ENCODE measurements around the gene CYSTM1.

The CYSTM1 gene

DNA sequence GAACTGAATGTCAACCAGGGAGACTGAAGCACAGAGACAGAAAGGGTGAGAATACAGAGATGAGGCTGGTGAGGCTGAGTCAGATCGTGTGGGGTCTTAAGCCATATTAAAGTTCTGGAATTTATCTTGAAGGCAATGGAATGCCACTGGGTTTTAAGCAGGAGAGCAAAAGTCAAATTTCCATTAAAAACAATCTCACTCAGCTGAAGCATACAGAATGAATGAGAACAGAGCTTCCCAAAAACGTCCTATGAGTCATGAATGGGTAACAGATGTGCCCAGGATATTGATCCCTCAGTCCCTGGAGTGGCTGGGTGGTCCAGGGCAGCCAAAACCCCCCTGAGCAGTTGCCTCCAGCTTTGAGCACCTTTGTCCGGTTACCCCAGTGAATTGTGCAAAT lies 83.0 kb downstream of the CYSTM1 start:
- no peak overlapping the region for H2AFZ ChIP-seq (ENCODE audit: low read depth, low read length)
- H3K4me3 ChIP-seq (ENCODE audit: low read depth in 1 of 2, low read length in 2 of 2): no peak overlapping the region
- no peak overlapping the region for H3K9ac ChIP-seq (ENCODE audit: low read depth, low read length)
- H3K27me3 ChIP-seq (ENCODE audit: insufficient read depth, low read length, poor library complexity): no peaks in the 10 kb centered on the region
- no peaks in the 10 kb centered on the region for H3K9me3 ChIP-seq (ENCODE audit: insufficient read depth, low read length, severe bottlenecking)
- H3K36me3 ChIP-seq (ENCODE audit: insufficient read depth, low read length): peaks cover 19% of the 10 kb centered on the region
- peaks cover 71% of the 10 kb centered on the region for H3K79me2 ChIP-seq (ENCODE audit: insufficient read depth, low read length)
- no peaks in the 10 kb centered on the region for H3K4me1 ChIP-seq (ENCODE audit: insufficient read depth, low read length)
- DNase-seq: no peak
- ATAC-seq (ENCODE audit: insufficient read depth, low read depth): no peak
- H4K20me1 ChIP-seq (ENCODE audit: insufficient read depth, low read length): peaks cover 33% of the 10 kb centered on the region
- no peak overlapping the region for H3K27ac ChIP-seq (ENCODE audit: low read length)
- TF ChIP-seq EZH2 (IDR thresholded peaks at IDR 0.05; ENCODE audit: borderline replicate concordance, low read depth, low read length, severe bottlenecking): no peak
- TF ChIP-seq, protein P1, sequence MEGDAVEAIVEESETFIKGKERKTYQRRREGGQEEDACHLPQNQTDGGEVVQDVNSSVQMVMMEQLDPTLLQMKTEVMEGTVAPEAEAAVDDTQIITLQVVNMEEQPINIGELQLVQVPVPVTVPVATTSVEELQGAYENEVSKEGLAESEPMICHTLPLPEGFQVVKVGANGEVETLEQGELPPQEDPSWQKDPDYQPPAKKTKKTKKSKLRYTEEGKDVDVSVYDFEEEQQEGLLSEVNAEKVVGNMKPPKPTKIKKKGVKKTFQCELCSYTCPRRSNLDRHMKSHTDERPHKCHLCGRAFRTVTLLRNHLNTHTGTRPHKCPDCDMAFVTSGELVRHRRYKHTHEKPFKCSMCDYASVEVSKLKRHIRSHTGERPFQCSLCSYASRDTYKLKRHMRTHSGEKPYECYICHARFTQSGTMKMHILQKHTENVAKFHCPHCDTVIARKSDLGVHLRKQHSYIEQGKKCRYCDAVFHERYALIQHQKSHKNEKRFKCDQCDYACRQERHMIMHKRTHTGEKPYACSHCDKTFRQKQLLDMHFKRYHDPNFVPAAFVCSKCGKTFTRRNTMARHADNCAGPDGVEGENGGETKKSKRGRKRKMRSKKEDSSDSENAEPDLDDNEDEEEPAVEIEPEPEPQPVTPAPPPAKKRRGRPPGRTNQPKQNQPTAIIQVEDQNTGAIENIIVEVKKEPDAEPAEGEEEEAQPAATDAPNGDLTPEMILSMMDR (IDR thresholded peaks at IDR 0.05; ENCODE audit: borderline replicate concordance, extremely low read depth, low read length, poor library complexity, severe bottlenecking): no peak
- H3K4me2 ChIP-seq (ENCODE audit: insufficient read depth, low read length): no peak overlapping the region

DNA sequence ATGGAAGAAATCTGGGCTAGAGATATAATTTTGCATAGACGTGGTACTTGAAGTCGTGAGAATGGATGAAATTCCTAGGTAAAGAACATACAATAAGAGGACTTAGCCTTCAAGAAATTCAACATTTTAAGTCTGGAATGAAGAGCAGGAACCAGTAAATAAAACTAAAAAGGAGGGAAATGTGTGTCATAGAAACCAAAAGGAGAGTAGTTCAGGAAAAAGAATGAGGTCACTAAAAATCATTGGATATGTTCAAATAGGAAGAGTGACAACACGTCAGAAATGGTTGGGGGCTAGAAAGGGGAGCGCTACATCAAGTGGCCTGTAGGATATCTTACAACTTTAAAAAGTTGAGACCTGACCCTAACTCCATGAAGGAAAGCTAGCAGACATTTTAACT lies 83.9 kb downstream of the CYSTM1 start:
- Histone ChIP-seq H3K4me2 (ENCODE audit: insufficient read depth, low read length) (no peak overlapping the region), H3K27me3 (ENCODE audit: insufficient read depth, low read length, poor library complexity) (no peaks in the 10 kb centered on the region), H3K4me3 (ENCODE audit: low read depth in 1 of 2, low read length in 2 of 2) (no peak overlapping the region), H2AFZ (ENCODE audit: low read depth, low read length) (no peak overlapping the region), H3K27ac (ENCODE audit: low read length) (no peak overlapping the region), H3K9me3 (ENCODE audit: insufficient read depth, low read length, severe bottlenecking) (no peaks in the 10 kb centered on the region), H4K20me1 (ENCODE audit: insufficient read depth, low read length) (peaks cover 25% of the 10 kb centered on the region), H3K36me3 (ENCODE audit: insufficient read depth, low read length) (peaks cover 15% of the 10 kb centered on the region; the same call in 1 of the 2 replicates), H3K9ac (ENCODE audit: low read depth, low read length) (no peak overlapping the region), H3K4me1 (ENCODE audit: insufficient read depth, low read length) (no peaks in the 10 kb centered on the region), H3K79me2 (ENCODE audit: insufficient read depth, low read length) (peaks cover 64% of the 10 kb centered on the region)
- DNase-seq (no peak), ATAC-seq (ENCODE audit: insufficient read depth, low read depth) (no peak)
- TF ChIP-seq, protein P1 (IDR thresholded peaks at IDR 0.05; ENCODE audit: borderline replicate concordance, extremely low read depth, low read length, poor library complexity, severe bottlenecking): no peak
- TF ChIP-seq EZH2 (IDR thresholded peaks at IDR 0.05; ENCODE audit: borderline replicate concordance, low read depth, low read length, severe bottlenecking): no peak

DNA sequence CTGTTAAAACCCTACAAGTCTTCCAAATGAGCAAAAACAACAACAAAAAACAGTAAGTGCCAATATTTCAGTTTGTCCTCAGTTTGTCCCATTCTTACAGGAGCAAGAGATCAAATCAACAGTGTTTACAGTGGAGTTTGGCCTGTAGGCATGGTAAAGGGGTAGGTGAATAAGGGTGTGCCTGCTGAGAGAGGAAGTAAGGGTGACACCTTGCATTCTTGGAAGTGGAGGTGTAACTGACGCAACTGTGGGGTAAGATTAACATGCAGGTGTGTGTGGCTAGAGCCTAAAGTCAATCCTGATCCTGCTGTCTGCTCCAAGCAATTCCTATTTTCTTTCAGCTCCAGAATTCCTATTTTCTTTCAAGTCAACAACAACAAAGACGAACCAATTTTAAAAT lies 84.5 kb downstream of the CYSTM1 start:
- no peak for DNase-seq
- peaks cover 20% of the 10 kb centered on the region; the same call in 1 of the 2 replicates for H4K20me1 ChIP-seq (ENCODE audit: insufficient read depth, low read length)
- H3K4me1 ChIP-seq (ENCODE audit: insufficient read depth, low read length): no peaks in the 10 kb centered on the region
- H3K27me3 ChIP-seq (ENCODE audit: insufficient read depth, low read length, poor library complexity): no peaks in the 10 kb centered on the region
- no peak for ATAC-seq (ENCODE audit: insufficient read depth, low read depth)
- H3K79me2 ChIP-seq (ENCODE audit: insufficient read depth, low read length): peaks cover 61% of the 10 kb centered on the region
- TF ChIP-seq, protein P1 (IDR thresholded peaks at IDR 0.05; ENCODE audit: borderline replicate concordance, extremely low read depth, low read length, poor library complexity, severe bottlenecking): no peak
- no peak for TF ChIP-seq EZH2 (IDR thresholded peaks at IDR 0.05; ENCODE audit: borderline replicate concordance, low read depth, low read length, severe bottlenecking)
- no peak overlapping the region for H3K27ac ChIP-seq (ENCODE audit: low read length)
- no peak overlapping the region for H3K9ac ChIP-seq (ENCODE audit: low read depth, low read length)
- H3K4me2 ChIP-seq (ENCODE audit: insufficient read depth, low read length): no peak overlapping the region
- no peaks in the 10 kb centered on the region for H3K9me3 ChIP-seq (ENCODE audit: insufficient read depth, low read length, severe bottlenecking)
- H2AFZ ChIP-seq (ENCODE audit: low read depth, low read length): no peak overlapping the region
- no peak overlapping the region for H3K4me3 ChIP-seq (ENCODE audit: low read depth in 1 of 2, low read length in 2 of 2)
- H3K36me3 ChIP-seq (ENCODE audit: insufficient read depth, low read length): peaks cover 15% of the 10 kb centered on the region; the same call in 1 of the 2 replicates
